Measurements from ENCODE around the gene RELA.

- TF ChIP-seq CTCF (conservative IDR thresholded peaks at IDR 0.05; ENCODE audit: low read depth, low read length) (no peak), EZH2 (IDR thresholded peaks at IDR 0.05; ENCODE audit: borderline replicate concordance, low read depth, low read length, poor library complexity, severe bottlenecking) (no peak)
Observed at GRCh38 chr11:65630215-65630614, 32.5 kb downstream of the RELA start.
